ENCODE measurements around the gene LDB3.

Gene LDB3

GRCh38 chr10:86665868-86666267, 2.4 kb upstream of the LDB3 start:
- peak in 1 of 3 experiments; percentile 7 for DNase-seq

GRCh38 chr10:86666538-86666937, 1.8 kb upstream of the LDB3 start:
- peak in 1 of 3 experiments; percentile 52 for DNase-seq

- no peak for DNase-seq
Observed at GRCh38 chr10:86667421-86668181, 710 bp upstream of the LDB3 start.

- DNase-seq, result no peak
Observed at GRCh38 chr10:86670290-86670811, 2.0 kb downstream of the LDB3 start.

GRCh38 chr10:86670876-86671275, 2.6 kb downstream of the LDB3 start:
- no peak for DNase-seq

- no peak for DNase-seq
Observed at GRCh38 chr10:86671419-86671818, 3.1 kb downstream of the LDB3 start.

GRCh38 chr10:86671985-86672710, 3.8 kb downstream of the LDB3 start:
- DNase-seq, result no peak

GRCh38 chr10:86673216-86673826, 5.0 kb downstream of the LDB3 start:
- DNase-seq, result peak in 1 of 3 experiments; percentile 10

GRCh38 chr10:86673827-86674581, 5.7 kb downstream of the LDB3 start:
- peak in 2 of 3 experiments; percentile 7 to 29 for DNase-seq

GRCh38 chr10:86674912-86675311, 6.6 kb downstream of the LDB3 start:
- no peak for DNase-seq

- no peak for DNase-seq
Observed at GRCh38 chr10:86677374-86677773, 9.1 kb downstream of the LDB3 start.

GRCh38 chr10:86678999-86679792, 10.9 kb downstream of the LDB3 start:
- DNase-seq, result no peak

GRCh38 chr10:86681047-86681446, 12.7 kb downstream of the LDB3 start:
- DNase-seq, result peak in 1 of 3 experiments; percentile 4

GRCh38 chr10:86681722-86682386, 13.5 kb downstream of the LDB3 start:
- no peak for DNase-seq

GRCh38 chr10:86682675-86683074, 14.4 kb downstream of the LDB3 start:
- DNase-seq, result no peak

GRCh38 chr10:86684331-86685097, 16.2 kb downstream of the LDB3 start:
- DNase-seq, result peak in 2 of 3 experiments; percentile 14 to 47

GRCh38 chr10:86685416-86685815, 17.1 kb downstream of the LDB3 start:
- no peak for DNase-seq

GRCh38 chr10:86685893-86686632, 17.8 kb downstream of the LDB3 start:
- no peak for DNase-seq

- DNase-seq, result no peak
Observed at GRCh38 chr10:86686972-86687371, 18.7 kb downstream of the LDB3 start.

GRCh38 chr10:86687750-86688149, 19.4 kb downstream of the LDB3 start:
- DNase-seq, result no peak

Data from NCI-H1417 (cell line).